Activated T-cell treated with anti-CD3 and anti-CD28 coated beads, Interleukin-2, amount 50 U/mL, for 24 hours (primary cell): Measurements from ENCODE around the gene CEP97.
"Not testable (repeated sequence)": the region's sequence is repeated elsewhere in the genome, so short reads cannot be mapped to it uniquely, and the experiment has no call there.

Experiments
- DNase-seq: peaks from one replicate; pipeline ENCODE4 v3.0.0-alpha.2; 2020
- H3K27ac Mint-ChIP-seq: 2 replicates; pipeline ENCODE4 v1.8.0; 2020; ENCODE audit warnings: mild to moderate bottlenecking, mixed read lengths
- H3K27me3 Mint-ChIP-seq: 2 replicates; pipeline ENCODE4 v1.8.0; 2020; ENCODE audit warnings: mixed read lengths
- H3K36me3 Mint-ChIP-seq: 2 replicates; pipeline ENCODE4 v1.8.0; 2020; ENCODE audit warnings: low read depth, mixed read lengths
- H3K4me1 Mint-ChIP-seq: 2 replicates; pipeline ENCODE4 v1.8.0; 2020; ENCODE audit warnings: low read depth, mixed read lengths
- H3K4me3 Mint-ChIP-seq: 2 replicates; pipeline ENCODE4 v1.8.0; 2020; ENCODE audit warnings: mild to moderate bottlenecking, moderate library complexity, mixed read lengths
- H3K9me3 Mint-ChIP-seq: 2 replicates; pipeline ENCODE4 v1.8.0; 2020; ENCODE audit warnings: mixed read lengths

The CEP97 gene

GRCh38 chr3:101724329-101725193 lies at the start of gene CEP97:
CEP97 (plus strand) TSS chr3:101724614; CDS start chr3:101724677, 63 bp downstream.
- H3K36me3 Mint-ChIP-seq, result peaks cover 43% of the 10 kb centered on the region
- peaks cover 48% of the 10 kb centered on the region for H3K4me1 Mint-ChIP-seq
- no peaks in the 10 kb centered on the region for H3K27me3 Mint-ChIP-seq
- H3K27ac Mint-ChIP-seq, result peak within 1 kb of the TSS; percentile 98
- peak; percentile 92 for DNase-seq
- no peaks in the 10 kb centered on the region for H3K9me3 Mint-ChIP-seq
- H3K4me3 Mint-ChIP-seq, result peak within 1 kb of the TSS; percentile 97

- H3K9me3 Mint-ChIP-seq, result no peaks in the 10 kb centered on the region
- H3K27ac Mint-ChIP-seq, result peak overlapping the region; percentile 98
- H3K27me3 Mint-ChIP-seq, result no peaks in the 10 kb centered on the region
- no peak for DNase-seq
- H3K36me3 Mint-ChIP-seq, result peaks cover 86% of the 10 kb centered on the region
- H3K4me3 Mint-ChIP-seq, result peak overlapping the region; percentile 96
- H3K4me1 Mint-ChIP-seq, result peaks cover 59% of the 10 kb centered on the region
Observed at GRCh38 chr3:101675709-101676215, 48.7 kb upstream of the CEP97 start.

GRCh38 chr3:101676216-101676764 lies 48.1 kb upstream of the CEP97 start:
- peaks cover 87% of the 10 kb centered on the region for H3K36me3 Mint-ChIP-seq
- no peaks in the 10 kb centered on the region for H3K27me3 Mint-ChIP-seq
- no peaks in the 10 kb centered on the region for H3K9me3 Mint-ChIP-seq
- DNase-seq, result peak; percentile 98
- peak overlapping the region; percentile 98 for H3K27ac Mint-ChIP-seq
- H3K4me1 Mint-ChIP-seq, result peaks cover 62% of the 10 kb centered on the region
- H3K4me3 Mint-ChIP-seq, result peak overlapping the region; percentile 96

GRCh38 chr3:101676765-101677435 lies 47.5 kb upstream of the CEP97 start, which contains the start of gene ZBTB11:
ZBTB11 (minus strand) TSS chr3:101677132; CDS start chr3:101676914, 218 bp downstream.
- Mint-ChIP-seq H3K36me3 (peaks cover 88% of the 10 kb centered on the region), H3K9me3 (no peaks in the 10 kb centered on the region), H3K4me1 (peaks cover 63% of the 10 kb centered on the region), H3K27ac (peak within 1 kb of the TSS; percentile 98), H3K4me3 (peak within 1 kb of the TSS; percentile 96), H3K27me3 (no peaks in the 10 kb centered on the region)
- peak; percentile 100 for DNase-seq

GRCh38 chr3:101677436-101678286 lies 46.8 kb upstream of the CEP97 start:
- peaks cover 88% of the 10 kb centered on the region for H3K36me3 Mint-ChIP-seq
- no peaks in the 10 kb centered on the region for H3K9me3 Mint-ChIP-seq
- no peaks in the 10 kb centered on the region for H3K27me3 Mint-ChIP-seq
- peaks cover 64% of the 10 kb centered on the region for H3K4me1 Mint-ChIP-seq
- DNase-seq, result peak; percentile 53
- H3K27ac Mint-ChIP-seq, result peak overlapping the region; percentile 98
- peak overlapping the region; percentile 96 for H3K4me3 Mint-ChIP-seq

GRCh38 chr3:101678837-101679236 lies 45.6 kb upstream of the CEP97 start:
- H3K27ac Mint-ChIP-seq, result peak overlapping the region; percentile 40

GRCh38 chr3:101680466-101680865 lies 43.9 kb upstream of the CEP97 start:
- Mint-ChIP-seq H3K4me3 (peak overlapping the region; percentile 6), H3K27ac (peak overlapping the region; percentile 88), H3K9me3 (no peaks in the 10 kb centered on the region), H3K4me1 (peaks cover 51% of the 10 kb centered on the region), H3K36me3 (peaks cover 94% of the 10 kb centered on the region), H3K27me3 (no peaks in the 10 kb centered on the region)
- no peak for DNase-seq

More at GRCh38 chr3:101678837-101679236, 45.6 kb upstream of the CEP97 start:
- Mint-ChIP-seq H3K4me1 (peaks cover 61% of the 10 kb centered on the region), H3K36me3 (peaks cover 90% of the 10 kb centered on the region)
- H3K27me3 Mint-ChIP-seq, H3K9me3 Mint-ChIP-seq, H3K4me3 Mint-ChIP-seq, DNase-seq: not testable (repeated sequence)

- peak overlapping the region; percentile 99 for H3K4me3 Mint-ChIP-seq
- no peak for DNase-seq
- H3K9me3 Mint-ChIP-seq, result no peaks in the 10 kb centered on the region
- peak overlapping the region; percentile 100 for H3K27ac Mint-ChIP-seq
- peaks cover 68% of the 10 kb centered on the region for H3K36me3 Mint-ChIP-seq
- no peaks in the 10 kb centered on the region for H3K27me3 Mint-ChIP-seq
- peaks cover 45% of the 10 kb centered on the region for H3K4me1 Mint-ChIP-seq
Observed at GRCh38 chr3:101685050-101685400, 39.4 kb upstream of the CEP97 start.

GRCh38 chr3:101685870-101686307 lies 38.5 kb upstream of the CEP97 start:
- Mint-ChIP-seq H3K36me3 (peaks cover 59% of the 10 kb centered on the region), H3K4me1 (peaks cover 44% of the 10 kb centered on the region), H3K27ac (peak overlapping the region; percentile 100), H3K4me3 (peak overlapping the region; percentile 99), H3K27me3 (no peaks in the 10 kb centered on the region), H3K9me3 (no peaks in the 10 kb centered on the region)
- no peak for DNase-seq

GRCh38 chr3:101687142-101687931 lies 37.1 kb upstream of the CEP97 start:
- peak overlapping the region; percentile 99 for H3K4me3 Mint-ChIP-seq
- H3K27ac Mint-ChIP-seq, result peak overlapping the region; percentile 100
- H3K9me3 Mint-ChIP-seq, result no peaks in the 10 kb centered on the region
- H3K27me3 Mint-ChIP-seq, result no peaks in the 10 kb centered on the region
- H3K36me3 Mint-ChIP-seq, result peaks cover 45% of the 10 kb centered on the region
- DNase-seq, result no peak
- H3K4me1 Mint-ChIP-seq, result peaks cover 34% of the 10 kb centered on the region

GRCh38 chr3:101689286-101689685 lies 35.1 kb upstream of the CEP97 start:
- Mint-ChIP-seq H3K4me3 (no peak overlapping the region), H3K9me3 (no peaks in the 10 kb centered on the region)
- DNase-seq, result no peak

GRCh38 chr3:101690972-101691371 lies 33.4 kb upstream of the CEP97 start:
- DNase-seq, result no peak
- peaks cover 8% of the 10 kb centered on the region for H3K36me3 Mint-ChIP-seq
- peaks cover 23% of the 10 kb centered on the region for H3K4me1 Mint-ChIP-seq
- H3K27me3 Mint-ChIP-seq, result no peaks in the 10 kb centered on the region
- H3K9me3 Mint-ChIP-seq, result no peaks in the 10 kb centered on the region
- H3K27ac Mint-ChIP-seq, result peak overlapping the region; percentile 78
- H3K4me3 Mint-ChIP-seq, result no peak overlapping the region

More at GRCh38 chr3:101689286-101689685, 35.1 kb upstream of the CEP97 start:
- Mint-ChIP-seq H3K27me3 (no peaks in the 10 kb centered on the region), H3K4me1 (peaks cover 25% of the 10 kb centered on the region), H3K27ac (no peak overlapping the region), H3K36me3 (peaks cover 25% of the 10 kb centered on the region)
